GM18861 (cell line): Measurements from ENCODE around the gene TP53I11.

Experiments
- ATAC-seq: cut with Tn5 transposase; IDR thresholded peaks from one replicate; pipeline ENCODE4 v1.9.1; 2021; ENCODE audit not compliant: unreplicated experiment

Gene TP53I11

GRCh38 chr11:44889266-44889665 is 61.4 kb downstream of the TP53I11 start:
- ATAC-seq, result no peak

DNA sequence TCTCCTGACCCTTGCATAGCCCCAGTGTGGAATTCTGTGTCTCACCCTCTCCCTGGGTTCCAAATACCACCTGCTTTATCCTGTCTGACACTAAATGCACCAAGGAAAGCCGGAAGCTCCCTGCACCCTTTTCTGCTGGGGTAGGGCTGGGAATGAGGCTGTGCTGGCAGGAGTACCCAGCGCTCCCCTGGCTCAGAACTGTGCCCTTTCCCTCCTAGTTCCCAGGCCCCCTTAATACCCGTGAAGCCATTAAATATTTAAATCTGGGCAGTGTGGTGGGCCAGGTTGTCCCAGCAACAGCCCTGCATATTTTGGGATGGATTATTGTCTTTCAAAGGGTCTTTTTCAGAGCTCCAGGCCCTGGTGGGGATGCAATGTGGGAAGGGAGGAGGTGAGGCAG is 63.0 kb downstream of the TP53I11 start:
- no peak for ATAC-seq

DNA sequence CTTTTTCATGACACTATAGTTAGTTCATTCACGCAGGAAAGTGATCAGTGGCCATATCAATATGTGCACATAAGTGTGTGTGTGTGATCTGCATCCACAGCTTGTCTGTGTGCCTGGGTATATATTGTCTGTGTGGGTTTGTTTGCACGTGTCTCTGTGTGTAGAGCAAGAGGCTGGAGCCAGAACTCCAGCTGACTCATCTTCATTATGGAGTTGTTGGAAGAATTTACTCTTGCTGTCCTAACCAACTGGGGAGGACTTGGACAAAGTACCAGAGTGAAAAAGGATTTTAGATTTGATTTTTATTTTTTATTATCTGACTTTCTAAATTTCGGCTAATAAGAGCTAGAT is 63.9 kb downstream of the TP53I11 start:
- no peak for ATAC-seq

- ATAC-seq, result no peak
These were observed 64.5 kb downstream of the TP53I11 start for GRCh38 chr11:44885919-44886789.

DNA sequence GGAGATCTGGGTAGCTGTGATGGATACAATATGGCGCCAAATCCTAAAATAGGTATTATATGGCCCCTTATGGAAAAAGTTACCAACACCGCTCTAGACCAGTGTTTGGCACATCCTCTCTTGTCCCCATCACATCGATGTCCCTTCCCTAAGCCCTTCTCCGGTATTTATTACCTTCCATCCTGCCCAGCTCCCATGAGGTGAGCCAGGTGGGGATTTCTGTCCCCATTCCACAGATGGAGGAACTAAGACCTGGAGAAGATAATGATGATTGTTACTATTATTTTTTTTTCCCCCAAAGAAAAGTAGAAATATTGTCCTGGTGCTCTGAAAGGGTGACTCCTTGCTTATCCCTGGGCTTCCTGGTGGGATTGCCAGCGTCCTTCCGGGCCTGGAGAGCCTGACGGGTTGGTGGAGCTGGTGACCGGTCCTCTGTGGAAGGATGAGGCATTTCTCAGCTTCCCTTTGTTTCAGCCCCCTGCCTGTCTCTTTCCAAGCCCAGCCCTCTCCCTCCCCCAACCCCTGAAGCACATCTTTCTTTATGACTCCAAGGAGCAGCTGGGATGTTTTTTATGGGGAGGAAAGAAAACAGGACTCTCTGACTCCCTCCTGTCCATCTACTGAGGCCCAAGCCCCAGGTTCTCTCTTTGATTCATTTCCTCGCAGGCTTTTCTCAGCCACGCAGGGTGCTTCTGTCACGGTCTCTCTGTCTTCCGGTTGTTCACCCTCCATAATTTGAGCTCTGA is 65.4 kb downstream of the TP53I11 start:
- ATAC-seq, result no peak

- no peak for ATAC-seq
These were observed 66.6 kb downstream of the TP53I11 start for GRCh38 chr11:44884056-44884455.

DNA sequence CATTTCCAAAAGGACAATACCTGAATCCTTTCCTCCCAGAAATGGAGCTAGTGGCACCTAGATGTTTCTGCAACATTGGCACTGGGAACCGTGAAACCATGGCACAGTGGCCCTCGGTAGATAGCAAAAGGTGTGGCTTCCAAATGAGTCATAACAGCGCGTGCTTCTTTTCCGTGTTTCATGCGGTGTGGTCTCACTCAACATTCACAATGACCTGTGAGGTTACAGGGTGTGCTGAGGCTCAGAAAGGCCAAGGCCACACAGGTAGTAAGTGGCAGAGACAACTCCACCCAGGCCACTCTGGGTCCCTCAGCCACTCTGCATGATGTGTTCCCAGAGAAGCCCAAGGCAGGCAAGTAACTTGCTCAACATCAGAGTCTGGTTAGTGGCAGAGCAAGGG is 67.4 kb downstream of the TP53I11 start:
- ATAC-seq, result no peak
